HG02981 (cell line): ENCODE measurements around the gene GJB3.
"Not testable (repeated sequence)": the region's sequence is repeated elsewhere in the genome, so short reads cannot be mapped to it uniquely, and the experiment has no call there.

Source experiments
- ATAC-seq: cut with Tn5 transposase; IDR thresholded peaks from one replicate; pipeline ENCODE4 v1.9.1; 2021; ENCODE audit warnings: mild to moderate bottlenecking, moderate library complexity; ENCODE audit not compliant: unreplicated experiment

Gene GJB3

GRCh38 chr1:34785231-34785874, 4.3 kb downstream of the GJB3 start:
- ATAC-seq: no peak

DNA sequence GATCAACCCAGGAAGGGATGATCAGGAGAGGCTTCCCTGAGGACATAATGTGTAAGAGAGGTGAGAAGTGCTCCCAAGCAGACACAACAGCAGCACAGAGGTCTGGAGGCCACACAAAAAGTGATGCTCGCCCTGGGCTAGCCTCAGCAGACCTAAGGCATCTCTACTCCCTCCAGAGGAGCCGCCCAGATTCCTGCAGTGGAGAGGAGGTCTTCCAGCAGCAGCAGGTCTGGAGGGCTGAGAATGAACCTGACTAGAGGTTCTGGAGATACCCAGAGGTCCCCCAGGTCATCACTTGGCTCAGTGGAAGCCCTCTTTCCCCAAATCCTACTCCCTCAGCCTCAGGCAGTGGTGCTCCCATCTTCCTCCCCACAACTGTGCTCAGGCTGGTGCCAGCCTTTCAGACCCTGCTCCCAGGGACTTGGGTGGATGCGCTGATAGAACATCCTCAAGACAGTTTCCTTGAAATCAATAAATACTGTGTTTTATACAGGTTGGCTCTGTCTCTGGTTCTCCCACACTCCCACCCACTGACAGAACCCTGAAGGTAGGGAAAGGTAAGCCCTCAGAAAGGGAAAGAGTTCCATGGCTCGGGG, 5.0 kb downstream of the GJB3 start:
- no peak for ATAC-seq

DNA sequence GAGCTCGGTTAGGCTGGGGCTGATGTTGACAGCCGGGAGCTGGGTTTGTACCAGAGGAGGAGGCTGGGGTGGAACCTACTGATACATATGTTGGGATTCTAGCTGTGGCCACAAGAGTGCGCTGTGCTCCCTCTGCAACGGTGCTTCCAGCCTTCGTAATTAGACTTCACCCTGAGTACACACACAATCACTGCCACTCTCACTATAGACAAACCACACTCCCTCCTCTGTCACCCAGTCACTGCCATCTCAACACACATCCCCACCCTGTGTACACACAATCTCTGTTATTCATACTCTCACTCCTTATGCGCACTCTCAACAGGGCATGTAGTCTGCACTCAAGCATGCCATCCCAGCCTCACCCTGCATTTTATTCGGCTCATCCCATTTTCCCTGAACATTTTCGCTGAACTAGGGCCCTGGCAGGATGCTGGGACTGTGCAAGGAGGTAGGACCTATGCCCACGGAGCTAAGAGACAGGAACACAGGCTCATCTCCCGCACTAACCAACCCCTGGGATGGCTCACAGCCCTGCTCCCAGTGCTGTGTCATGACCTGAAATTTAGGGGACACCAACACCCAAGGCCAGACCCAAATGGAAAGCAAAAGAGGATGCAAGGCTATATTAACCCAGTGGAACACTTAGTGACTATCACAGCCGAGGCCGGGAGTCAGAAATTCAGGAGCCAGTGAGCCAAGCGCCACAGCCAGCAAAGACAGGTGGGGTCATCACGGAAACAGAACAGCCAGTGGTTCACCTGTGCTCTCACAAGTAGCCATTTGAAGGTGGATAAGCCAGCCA, 5.7 kb downstream of the GJB3 start:
- no peak for ATAC-seq

DNA sequence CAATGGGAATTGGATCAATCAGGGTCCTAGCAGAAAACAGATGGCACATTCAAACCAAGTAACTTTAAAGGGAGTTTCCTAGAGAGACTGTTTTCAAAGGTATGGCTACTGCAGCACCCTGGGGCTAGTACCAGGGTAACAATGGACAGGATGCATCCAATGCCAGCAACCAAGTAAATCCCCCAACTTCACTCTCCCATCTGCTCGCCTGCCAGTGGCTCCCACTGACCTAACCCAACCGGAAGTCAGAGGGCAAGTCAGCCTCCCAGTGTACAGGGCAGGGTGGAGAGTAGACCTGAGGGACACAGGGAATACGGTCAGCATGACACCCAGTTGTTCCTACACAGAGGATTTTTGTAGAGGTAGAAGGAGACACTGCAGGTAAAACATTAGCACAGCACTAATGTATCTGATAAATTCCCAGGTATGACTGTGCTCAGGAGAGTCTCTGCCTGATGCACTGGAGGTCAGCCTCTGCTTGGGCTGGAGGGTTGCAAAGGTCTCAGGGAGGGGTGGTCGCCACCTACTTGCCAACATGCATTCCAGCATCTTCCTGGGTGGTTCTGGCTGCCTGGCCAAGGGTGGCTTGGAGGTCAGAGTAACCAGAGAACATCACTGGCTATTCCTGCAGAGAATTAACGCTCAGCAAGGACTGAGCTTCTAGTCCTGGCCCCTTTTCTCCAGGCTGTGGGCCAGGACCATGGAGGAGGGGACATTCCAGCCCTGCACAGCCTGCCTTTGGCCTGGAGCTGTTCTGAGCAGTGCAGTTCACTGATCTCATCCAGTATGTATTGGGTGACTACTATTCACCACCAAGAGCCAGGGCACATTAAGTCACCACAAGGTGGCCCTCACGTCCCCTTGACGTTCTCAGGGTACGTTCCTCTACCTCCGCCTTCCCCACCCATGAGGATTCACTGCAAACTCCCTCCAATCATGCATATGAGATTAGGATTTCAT, 6.7 kb downstream of the GJB3 start:
- ATAC-seq: no peak

DNA sequence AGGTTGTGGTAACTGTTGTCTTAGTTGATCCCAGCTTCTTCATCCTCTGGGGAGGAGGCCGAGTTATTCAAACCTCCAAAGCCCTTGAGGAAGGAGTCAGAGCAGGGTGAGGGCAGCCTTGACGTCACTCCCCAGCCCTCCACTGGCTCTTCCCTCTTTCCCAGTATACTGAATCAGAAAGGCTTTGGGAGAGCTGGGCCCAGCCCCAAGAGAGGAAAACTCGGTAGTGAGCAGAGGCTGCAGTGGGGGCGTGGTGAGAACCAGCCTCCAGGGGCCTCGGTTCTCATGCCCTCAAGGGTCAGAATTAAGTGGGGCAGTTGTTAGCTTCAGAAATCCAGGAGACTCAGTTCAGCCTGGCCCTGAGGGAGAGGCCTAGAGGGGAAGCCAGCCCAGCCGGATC, 10.0 kb downstream of the GJB3 start:
- no peak for ATAC-seq

DNA sequence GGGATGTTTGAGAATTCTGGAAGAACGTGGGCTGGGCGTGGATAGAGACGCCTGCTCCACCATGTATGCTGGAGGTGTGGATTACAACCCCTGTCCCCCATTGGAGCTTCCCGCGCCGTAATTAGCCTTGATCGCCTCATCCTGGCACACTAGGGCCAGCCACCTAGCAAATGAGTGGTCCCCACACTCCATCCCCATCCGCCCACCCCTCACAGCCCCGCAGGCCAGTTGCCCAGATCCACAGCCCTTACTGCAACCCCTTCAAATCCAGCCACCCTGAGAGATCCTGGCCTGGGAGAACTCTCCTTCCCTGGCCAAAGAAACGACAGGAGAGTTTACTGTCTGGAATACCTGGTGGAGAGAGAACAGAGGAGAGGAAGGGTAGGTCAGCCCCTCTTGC, 11.4 kb downstream of the GJB3 start:
- ATAC-seq: no peak

DNA sequence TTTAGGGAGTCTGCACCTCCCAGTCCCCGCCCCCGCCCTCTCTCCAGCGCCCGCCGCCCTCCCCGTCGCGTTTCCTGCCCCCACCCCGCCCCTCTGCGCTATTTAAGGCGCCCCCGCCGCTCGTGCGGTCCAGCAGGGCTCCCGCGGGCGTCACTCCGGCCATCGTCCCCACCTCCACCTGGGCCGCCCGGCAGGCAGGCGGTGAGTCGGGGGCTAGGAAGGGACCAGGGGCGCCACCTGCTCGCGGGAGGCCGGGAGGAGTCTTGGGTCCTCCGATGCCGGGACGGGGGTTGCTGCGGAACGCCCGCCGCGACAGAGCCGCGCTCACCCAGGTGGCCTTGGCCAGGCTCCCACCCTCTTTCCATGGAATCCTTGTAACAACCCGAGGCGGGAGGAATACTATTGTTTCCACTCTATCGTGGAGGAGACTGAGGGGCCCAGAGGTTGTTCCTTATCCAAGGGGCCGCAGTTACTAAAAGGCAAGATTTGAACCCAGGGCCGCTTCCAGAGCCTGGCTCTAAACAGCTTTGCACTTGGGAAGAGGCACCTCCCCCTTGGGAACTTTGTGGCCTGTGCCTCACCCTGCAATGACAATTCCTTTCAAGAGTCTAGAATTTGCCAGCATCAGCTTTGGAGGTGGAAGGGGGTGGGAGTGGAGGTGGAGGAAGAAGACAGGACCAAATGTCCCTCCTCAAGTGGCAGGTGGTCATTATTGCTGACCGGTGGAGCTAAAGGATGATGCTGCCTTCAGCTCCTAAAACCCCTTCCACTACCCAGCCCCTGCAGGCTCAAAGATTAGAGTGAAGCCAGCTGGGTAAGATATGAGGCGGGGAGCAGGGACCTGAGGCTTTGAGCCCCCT, 12.1 kb downstream of the GJB3 start, which contains the start of gene GJA4:
Gene GJA4, plus strand, starts transcription at position 132 of the 860 bp plus-strand sequence. CDS start 1,215 bp downstream, outside the sequence.
- no peak for ATAC-seq

DNA sequence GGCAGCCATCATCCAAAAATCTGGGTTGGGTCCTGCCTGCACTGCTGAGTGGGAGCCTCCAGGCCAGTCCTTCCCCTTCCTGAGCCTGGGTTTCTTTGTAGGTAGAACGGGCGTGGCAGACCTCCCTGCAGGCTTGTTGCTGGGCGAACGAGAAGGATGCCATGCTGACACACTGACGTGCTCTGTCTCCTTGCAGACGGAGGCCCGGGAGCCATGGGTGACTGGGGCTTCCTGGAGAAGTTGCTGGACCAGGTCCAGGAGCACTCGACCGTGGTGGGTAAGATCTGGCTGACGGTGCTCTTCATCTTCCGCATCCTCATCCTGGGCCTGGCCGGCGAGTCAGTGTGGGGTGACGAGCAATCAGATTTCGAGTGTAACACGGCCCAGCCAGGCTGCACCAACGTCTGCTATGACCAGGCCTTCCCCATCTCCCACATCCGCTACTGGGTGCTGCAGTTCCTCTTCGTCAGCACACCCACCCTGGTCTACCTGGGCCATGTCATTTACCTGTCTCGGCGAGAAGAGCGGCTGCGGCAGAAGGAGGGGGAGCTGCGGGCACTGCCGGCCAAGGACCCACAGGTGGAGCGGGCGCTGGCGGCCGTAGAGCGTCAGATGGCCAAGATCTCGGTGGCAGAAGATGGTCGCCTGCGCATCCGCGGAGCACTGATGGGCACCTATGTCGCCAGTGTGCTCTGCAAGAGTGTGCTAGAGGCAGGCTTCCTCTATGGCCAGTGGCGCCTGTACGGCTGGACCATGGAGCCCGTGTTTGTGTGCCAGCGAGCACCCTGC, 13.2 kb downstream of the GJB3 start:
- no peak for ATAC-seq

- ATAC-seq: no peak
Measured at GRCh38 chr1:34794790-34795180, 13.8 kb downstream of the GJB3 start.

- no peak for ATAC-seq
Measured at GRCh38 chr1:34795916-34796315, 14.9 kb downstream of the GJB3 start.

- no peak for ATAC-seq
Measured at GRCh38 chr1:34796990-34797389, 16.0 kb downstream of the GJB3 start.

DNA sequence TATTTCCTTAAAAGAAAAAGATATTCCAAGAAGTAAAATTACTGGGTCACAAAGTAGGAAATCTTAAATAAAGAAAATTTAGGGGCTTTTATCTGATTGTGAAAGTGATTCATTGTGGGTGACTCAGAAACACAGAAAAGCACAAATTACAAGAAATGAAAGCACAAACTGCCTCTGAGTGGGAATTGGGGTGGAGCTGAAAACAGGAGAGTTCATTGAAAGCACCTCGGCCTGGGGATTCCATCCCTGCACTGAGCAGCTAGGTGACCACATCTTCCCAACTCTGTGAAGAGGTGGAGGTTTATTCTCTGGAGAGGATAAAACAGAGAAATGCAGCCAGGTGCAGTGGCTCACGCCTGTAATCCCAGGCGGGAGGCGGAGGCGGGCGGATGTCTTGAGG, 19.2 kb downstream of the GJB3 start:
- no peak for ATAC-seq

DNA sequence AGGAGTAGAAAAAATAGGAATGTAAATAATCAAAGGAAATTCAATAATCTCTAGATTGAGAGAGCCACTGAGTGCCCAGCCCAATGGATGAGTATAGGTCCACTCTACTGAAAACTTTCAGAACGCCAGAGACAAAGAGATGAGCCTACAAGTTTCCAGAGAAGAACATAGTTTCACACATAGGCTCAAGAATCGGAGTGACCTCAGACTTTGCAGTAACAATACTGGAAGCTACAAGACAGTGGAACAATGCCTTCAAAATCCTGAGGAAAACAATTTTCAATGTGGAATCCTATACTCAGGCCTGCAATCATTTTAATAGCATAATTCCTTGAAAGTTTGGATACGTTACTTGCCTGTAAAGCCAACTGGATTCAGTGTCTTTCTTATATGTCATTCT, 22.8 kb downstream of the GJB3 start:
- no peak for ATAC-seq

- no peak for ATAC-seq
Measured at GRCh38 chr1:34806396-34806795, 25.4 kb downstream of the GJB3 start.

- no peak for ATAC-seq
Measured at GRCh38 chr1:34808051-34808810, 27.2 kb downstream of the GJB3 start.

- not testable (repeated sequence) for ATAC-seq
Measured at GRCh38 chr1:34810781-34811180, 29.8 kb downstream of the GJB3 start.

DNA sequence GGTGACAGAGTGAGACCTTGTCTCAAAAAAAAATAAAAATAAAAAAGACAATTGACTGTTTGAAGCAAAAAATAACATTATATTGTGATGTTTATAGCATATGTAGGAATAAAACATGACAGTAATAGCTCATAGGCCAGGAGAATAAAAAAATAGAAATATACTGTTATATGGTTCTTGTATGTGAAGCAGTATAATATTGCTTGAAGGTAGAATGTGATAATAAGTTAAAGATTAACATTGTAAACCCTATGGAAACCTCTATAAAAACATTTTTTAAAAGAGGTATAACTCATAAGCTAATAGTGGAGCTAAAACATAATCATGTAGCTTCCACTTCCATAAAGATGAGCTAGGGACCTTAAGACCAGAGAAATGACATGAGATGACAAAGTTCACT, 35.3 kb downstream of the GJB3 start:
- no peak for ATAC-seq

GRCh38 chr1:34816778-34817177, 35.8 kb downstream of the GJB3 start:
- no peak for ATAC-seq
